AML-193 (cell line): ENCODE data around the gene CACNB4.
"Not testable (repeated sequence)": the region's sequence is repeated elsewhere in the genome, so short reads cannot be mapped to it uniquely, and the experiment has no call there.

Source experiments
- DNase-seq, 2 experiments: peaks; one replicate each; lab custom pipeline; 2025; lab: John Stamatoyannopoulos, UW

CACNB4 gene

DNA sequence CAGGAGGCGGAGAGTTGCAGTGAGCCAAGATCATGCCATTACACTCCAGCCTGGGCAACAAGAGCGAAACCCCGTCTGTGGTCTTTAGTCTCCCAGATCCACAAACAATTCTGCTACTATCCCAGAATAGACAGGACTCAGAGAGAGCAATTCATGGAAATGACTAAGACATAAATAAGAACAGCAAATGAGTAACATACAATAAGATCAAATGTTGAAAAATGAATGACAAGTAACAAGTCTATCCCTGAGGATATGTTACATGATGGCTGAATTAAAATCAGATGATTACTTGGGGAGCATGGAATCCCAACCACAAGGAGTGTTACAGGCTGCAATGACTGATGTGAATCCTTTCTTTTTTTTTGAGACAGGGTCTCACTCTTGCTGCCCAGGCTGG, 280.9 kb downstream of the CACNB4 start:
- no peak for DNase-seq

DNA sequence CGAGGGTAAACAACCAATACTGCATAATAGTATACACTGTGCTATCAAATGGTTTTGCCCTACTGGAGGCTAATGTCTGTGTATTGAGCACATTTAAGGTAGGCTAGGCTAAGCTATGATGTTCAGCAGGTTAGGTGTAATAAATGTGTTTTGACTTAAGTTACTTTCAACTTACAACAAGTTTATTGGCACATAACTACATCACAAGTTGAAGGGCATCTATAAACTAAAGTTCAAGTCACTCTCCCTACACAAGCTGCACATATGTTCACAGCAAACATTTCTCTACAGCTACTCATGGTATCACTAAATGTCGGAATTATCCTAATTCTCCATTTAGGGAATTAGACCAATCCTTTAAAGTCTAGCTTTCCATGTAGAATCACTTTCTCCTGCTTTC, 282.0 kb downstream of the CACNB4 start:
- DNase-seq = no peak

DNA sequence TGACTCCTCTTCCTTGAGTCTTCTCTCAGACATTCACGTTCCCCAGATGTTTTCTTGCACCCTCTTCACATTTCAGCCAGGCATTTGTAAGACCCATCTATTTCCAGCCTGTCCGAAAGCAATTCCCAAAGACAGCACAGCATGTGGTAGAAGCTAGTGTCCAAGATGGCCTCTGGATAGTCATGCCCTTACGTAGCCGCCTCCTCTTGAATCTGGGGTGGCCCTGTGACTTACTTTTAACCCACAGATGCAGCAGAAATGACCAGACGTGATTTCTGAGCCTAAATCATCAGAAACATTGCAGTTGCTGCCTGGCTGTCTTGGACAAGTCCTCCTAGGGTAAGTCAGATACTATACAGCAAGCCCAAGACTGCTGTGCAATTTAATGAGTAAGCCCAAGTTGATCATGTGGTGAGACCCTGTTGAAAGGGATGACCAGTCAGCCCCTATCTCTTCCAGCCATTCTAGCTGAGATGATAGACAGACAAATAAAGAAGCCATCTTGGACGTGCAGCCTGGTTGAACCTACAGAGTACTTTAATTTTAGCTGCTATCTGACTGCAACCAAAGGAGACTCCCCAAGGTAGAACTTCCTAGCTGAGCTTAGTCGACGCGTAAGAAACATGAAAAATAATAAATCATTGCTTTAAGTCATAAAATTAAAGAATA, 282.9 kb downstream of the CACNB4 start:
- DNase-seq = no peak

DNA sequence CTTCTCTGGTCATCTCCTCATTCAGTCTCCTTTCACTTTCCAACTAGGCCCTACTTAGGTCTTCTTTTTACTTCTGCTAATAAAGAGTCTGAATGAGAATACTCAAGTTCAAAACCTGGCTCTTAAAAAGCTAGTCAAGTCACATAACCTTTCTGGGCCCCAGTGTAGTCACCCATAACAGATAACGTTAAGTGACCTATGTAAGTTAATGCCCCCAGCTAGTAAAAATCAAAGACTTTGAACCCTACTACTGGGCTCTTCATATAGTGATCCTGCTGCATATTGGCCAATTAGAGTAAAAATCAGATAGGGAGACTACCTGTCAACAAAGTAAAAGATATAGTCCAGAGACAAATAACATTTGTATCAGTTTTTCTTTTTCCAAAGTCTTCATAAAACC, 288.4 kb downstream of the CACNB4 start:
- DNase-seq = no peak

DNA sequence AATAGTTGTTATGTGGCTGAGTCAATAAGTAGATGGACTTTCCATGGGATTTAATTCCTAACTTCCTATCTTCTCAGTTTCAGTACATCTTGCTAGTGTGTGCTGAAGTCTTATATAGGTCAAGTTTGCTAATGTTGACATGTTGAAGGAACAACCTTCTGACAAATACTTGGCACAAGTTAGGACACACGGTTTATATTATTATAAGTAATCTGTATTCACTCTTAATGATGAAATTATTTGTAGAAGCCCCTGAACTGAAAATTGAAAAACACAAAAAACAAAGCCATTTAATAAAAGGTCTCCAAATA, 289.8 kb downstream of the CACNB4 start:
- no peak for DNase-seq

DNA sequence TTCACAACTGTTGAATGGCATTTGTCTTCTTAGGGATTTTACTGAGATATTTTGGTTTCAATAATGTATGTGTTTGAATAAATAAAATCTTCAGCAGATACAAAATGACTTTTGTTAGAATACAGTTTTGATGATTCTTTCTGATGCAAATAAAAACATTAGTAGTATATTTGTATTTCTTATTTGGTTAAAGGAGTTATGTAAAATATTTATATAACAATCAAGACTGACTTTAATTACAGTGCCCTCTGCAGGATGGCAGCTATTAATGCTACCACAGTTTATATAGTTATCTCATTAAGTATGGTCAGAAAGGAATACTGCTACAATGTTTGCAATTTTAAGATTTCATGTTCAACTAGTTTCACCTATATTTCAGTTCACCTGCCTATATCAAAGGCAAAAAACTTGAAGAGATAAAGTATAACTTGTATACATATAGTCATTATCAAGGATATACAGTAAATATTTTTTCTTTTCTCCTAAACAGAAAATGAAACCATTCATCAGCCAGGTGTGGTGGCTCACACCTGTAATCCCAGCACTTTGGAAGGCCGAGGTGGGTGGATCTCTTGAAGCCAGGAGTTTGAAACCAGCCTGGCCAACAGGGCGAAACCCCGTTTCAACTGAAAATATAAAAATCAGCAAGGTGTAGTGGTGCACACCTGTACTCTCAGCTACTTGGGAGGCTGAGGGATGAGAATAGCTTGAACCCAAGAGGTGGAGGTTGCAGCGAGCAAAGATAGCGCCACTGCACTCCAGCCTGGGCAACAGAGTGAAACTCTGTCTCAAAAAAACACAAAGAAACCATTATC, 290.4 kb downstream of the CACNB4 start:
- DNase-seq = peak; percentile 35 to 38

DNA sequence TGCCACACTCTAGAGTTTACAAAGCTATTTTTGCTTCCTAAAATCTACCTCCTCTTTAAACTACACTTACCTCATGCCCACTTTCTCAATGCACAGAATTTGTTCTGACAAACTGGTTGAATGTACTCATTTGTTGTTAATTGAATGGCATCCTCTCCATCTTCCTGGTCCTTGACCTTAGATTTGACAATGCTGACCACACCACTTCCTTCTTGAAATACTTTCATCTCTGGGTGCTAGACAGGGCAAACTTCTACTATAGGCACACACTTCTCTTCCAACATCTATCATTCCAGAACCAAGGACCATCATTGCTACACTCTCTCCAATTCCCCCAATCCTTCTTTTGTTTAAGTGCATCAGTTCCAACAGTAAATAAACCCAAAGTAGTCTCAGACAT, 292.9 kb downstream of the CACNB4 start:
- peak in 1 of 2 experiments; percentile 15 for DNase-seq

DNA sequence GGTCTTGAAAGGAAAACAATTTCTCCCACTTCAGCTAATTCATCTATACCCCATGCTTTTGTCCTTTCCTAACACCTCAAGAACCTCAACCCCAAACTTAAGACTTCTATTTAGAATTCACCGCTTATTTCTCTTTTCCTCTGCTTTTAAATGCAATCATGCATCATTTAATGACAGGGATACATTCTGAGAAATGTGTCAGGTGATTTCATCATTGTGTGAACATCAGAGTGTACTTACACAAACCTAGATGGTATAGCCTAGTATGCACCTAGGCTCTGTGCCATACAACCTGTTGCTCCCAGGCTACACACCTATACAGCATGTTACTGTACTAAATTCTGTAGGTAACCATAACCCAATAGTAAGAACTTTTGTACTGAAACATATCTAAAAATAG, 293.5 kb downstream of the CACNB4 start:
- no peak for DNase-seq

DNA sequence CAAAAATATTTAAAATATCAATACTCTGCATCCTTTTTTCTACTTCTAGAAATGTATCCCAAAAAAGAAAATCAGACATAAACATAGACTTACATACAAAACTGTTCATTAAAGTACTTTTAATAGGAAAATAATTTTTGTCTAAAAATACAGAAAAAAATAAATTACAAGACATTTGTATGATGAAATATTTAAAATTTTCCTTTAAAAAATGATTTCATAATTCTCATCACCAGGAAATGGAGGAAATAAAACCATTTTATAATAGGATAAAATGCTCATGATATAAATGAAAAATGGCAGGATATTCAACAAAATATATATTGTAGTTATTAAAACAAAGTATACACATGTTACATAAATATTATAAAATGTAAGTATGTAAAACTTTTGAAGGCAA, 295.0 kb downstream of the CACNB4 start:
- DNase-seq = no peak

DNA sequence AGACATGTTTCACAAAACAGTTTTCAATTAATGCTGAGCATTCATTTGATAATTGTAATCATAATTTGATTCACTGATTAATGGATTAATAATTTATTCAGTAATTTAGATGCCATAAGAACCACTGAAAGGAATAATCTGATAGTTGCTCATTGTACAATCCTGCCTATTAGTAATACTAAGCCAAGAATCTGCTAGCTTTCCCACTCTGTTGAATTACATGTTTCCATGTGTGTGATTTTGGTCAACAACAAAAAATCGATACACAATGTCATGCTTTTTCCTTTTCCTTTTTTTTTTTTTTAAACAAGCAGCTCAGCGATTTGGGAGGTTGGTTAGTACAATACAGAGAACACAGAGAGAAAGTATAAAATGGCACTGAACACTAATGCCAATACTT, 296.5 kb downstream of the CACNB4 start:
- DNase-seq = no peak

DNA sequence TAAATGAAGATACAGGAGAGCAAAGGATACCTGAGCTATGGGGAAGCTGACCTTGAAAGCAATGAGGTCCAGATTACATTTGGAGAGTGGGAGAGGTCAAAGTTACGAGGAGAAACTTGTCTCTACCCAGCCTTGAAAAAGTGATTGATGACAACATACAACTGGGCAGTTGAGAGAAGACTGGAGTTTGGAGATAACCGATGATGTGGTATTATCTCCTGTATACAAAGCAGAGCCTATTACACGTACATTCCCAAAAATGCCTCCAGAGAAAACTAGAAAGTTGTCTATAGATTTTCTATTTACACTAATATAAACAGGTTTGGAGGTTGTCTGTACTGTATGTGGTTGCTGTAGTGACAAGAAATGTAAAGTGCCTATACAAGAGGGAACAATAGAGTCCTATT, 299.0 kb downstream of the CACNB4 start:
- DNase-seq = no peak

DNA sequence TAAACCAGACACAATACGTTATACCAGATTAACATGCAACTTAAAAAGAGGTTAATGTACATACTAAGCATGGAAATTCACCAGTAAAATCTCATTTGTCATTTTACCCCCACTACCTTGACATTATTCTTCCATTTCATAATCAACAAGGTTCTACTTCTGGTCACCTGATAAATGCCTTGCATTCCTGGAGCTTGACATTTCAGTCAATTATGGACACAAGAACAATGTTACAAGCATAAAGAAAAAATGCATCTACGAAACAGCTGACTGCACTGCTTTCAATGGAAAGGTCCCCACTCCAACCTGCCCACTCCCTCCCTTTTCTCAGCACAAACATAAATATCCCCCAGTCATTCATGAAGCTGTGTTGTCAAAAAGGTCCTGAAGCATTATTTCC, 302.1 kb downstream of the CACNB4 start:
- DNase-seq = no peak

DNA sequence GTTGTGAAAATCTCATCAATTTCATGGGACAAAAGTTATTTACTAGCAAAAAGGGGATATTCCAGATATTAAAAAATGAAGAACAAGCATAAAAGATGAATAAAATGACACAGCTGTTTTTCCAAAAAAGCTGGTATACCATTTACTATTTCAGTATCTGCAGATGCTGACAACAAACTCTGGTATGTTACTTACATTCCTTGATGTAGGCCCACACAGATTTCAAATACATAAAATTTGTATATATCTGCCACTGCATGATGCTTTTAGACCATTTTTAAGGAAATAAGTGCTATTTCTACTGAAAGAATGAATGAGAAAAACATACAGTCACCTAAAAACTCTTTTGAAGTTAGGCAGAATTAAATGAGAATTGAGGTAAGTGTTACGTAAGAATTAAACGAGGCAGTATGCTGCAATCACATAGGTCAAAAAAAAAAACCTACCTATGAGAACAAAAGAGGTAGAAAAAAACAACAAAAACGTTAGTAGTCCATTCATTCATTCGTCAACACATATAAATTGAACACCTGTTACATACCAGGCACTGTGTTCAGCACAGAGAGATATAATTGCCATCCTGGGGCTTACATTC, 303.1 kb downstream of the CACNB4 start:
- no peak for DNase-seq

DNA sequence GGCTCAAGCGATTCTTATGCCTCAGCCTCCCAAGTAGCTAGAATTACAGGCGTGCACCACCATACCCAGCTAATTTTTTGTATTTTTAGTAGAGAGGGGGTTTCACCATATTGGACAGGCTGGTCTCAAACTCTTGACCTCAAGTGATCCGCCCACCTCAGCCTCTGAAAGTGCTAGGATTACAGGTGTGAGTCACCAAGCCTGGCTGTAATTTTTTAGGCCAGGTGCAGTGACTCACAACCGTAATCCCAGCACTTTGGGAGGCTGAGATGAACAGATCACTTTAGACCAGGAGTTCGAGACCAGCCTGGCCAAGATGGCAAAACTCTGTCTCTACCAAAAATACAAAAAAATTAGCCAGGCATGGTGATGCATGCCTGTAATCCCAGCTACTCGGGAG, 304.4 kb downstream of the CACNB4 start:
- not testable (repeated sequence) for DNase-seq

DNA sequence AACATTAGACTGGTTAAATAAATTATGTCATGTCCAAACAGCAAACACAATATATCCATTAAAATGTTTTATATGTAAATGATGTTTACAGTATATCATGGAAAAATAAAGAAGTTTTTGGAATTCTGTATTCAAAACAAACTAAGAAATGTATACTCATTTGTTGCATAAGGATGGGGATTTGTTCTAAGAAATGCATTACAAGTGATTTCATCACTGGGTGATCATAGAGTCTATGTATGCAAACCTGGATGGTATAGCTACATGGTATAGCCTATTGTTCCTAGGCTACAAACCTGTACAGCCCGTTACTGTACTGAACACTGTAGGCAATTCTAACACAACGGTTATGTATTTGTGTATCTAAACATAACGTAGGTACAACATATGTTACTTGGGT, 305.7 kb downstream of the CACNB4 start:
- no peak for DNase-seq

DNA sequence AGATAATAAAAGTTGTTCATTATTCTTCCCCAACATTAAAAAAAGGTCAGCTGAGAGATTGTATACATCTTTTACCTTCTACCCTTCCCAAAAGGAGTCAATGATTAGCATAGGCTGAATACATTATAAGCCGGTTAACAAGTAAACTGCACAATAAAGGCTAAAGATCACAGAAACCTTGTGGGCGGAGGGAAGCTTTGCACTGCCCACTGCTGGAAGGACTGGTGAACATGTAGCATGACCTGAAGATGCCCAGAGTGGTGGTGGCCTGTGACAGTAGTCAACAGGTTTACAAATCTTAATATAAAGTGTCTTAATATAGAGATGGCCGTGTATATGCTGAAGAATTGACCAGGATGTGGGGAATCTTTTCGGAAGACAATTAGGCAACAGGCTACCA, 306.3 kb downstream of the CACNB4 start:
- no peak for DNase-seq

DNA sequence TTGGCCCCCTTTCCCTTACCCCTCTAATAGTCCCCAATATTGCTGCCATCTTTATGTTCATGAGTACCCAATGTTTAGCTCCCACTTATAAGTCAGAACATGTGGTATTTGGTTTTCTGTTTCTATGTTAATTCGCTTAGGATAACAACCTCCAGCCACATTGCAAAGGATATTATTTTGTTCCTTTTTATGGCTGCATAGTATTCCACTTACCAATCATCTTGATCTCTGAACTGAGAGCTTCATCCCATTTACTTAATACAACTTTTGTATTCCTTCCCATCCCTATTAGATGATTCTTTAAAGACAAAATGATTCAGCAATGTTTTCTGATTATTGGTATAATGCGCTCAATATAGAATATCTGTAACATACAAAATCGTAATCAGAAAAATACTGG, 307.3 kb downstream of the CACNB4 start:
- no peak for DNase-seq

DNA sequence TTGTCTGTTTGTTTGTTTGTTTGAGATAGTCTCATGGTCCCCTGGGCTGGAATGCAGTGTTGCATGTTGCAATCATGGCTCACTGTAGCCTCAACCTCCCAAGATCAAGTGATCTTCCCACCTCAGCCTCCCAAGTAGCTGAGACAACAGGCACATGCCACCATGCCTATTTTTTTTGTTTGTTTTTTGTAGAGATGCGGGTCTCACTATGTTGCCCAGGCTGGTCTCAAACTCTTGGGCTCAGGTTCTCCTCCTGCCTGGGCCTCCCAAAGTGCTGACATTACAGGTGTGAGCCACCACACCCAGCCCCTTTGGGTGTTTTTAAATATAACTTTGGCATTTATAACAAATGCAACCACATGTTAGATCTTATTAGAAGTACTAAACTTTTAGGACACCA, 308.2 kb downstream of the CACNB4 start:
- no peak for DNase-seq

DNA sequence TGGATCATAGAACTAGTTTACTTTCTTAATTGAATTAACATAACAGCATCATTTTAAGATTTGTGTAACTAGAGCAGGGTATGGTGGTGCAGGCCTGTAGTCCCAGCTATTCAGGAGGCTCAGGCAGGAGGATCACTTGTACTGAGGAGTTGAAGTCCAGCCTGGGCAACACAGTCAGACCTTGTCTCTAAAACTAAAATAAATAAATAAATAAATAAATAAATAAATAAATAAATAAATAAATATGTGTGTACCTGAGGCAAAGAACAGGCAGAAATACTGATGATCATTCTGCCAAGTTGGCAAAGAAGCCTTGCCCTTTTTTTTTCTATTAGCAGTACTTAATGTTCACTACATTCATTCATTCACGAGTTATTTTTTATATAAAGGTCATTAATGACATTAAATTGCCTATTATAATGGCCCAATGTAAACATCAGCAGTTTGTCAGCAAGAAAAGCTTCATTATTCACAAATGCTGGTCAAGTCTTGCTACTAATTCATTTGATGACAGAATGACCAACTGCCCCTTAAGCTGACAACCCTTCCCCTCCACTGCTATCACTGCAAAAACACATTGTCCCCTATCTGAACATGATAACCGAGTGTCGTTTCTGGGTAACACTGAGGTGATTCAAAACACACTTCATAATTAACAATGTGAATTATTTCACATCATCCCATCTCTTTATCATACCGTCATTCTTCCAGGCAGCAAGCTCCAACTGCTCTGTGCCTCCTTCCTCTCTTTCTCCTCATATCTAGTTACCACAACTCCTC, 309.6 kb downstream of the CACNB4 start:
- no peak for DNase-seq

DNA sequence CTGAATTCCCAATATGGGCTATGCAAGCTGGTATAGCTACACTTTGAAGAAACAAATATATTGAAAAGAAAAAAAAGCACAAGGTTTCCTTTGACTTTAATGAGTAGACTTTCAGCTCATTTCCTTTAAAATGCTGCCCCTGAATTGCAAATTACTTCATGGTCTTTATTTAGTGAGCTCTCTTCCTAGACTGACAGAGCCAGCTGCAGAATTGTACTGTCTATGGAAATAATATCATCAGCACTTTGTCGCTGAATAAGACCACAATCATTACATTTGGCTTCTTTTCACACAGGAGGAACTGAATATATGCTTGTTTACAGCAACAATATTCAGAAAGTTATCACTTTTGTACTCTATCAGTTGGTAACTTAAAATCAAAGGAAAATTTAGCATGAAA, 312.4 kb downstream of the CACNB4 start:
- DNase-seq = no peak

DNA sequence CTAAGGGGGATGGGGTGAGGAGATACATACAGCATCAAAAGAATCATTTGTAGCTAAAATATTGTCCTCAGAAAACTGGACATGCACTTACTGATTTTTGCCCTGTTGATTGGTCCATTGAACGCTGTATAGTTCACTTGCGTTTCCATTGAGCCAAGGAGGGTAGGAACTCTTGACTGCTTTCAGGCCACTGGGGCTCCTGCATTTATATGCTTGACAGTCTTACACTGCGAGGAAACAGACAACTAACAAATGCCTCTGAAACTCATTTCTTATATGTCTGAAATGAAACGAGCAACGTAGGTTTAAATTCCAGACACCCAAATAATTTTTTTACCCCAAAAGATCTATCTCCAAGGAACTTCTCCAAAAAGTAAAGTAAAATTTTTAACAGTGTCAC, 312.8 kb downstream of the CACNB4 start:
- no peak for DNase-seq

DNA sequence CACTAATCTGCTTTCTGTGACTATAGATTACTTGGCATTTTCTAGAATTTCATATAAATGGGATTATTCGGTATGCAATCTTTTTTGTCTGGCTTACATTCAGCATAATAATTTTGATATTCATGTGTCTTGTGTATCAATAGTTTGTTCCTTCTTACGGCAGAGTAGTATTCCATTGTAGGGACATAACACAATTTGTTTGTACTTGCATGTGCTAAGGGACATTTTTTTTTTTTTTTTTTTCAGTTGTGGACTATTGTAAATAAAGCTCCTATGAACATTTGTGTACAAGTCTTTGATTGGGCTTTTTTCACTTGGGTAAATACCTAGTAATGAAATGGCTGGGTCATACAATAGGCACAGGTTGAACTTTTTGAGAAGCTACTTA, 315.7 kb downstream of the CACNB4 start:
- no peak for DNase-seq
